Gastroesophageal sphincter (tissue), 4 donors: ENCODE data around the gene SGMS2. TPM values are rescaled to one million over a fixed set of nuclear protein-coding genes. Genes with fewer than 3 reads are reported as not detected.
A peak's percentile ranks its signal among the peaks of the same experiment; 100 is the strongest.

Source experiments
- ATAC-seq: fragments of 150-250 bp; one replicate; pipeline ENCODE4 v1.9.1; 2016; ENCODE audit warnings: mild to moderate bottlenecking, moderate library complexity
- H3K27ac ChIP-seq, 4 donors: fragments of 200-600 bp; sonication (generic) in 3 of 4; 1 replicate in 3 of 4; 2 replicates in 1 of 4; pipeline ENCODE4 v1.5.1; 2016 to 2019
- H3K27me3 ChIP-seq: fragments of 200-600 bp; sonication (generic); one replicate; pipeline ENCODE4 v1.5.1; 2019
- H3K36me3 ChIP-seq, 2 donors: fragments of 200-600 bp; sonication (generic); one replicate each; pipeline ENCODE4 v1.5.1; 2019; ENCODE audit warnings: control low read depth in 1 of 2
- H3K4me1 ChIP-seq, 3 donors: fragments of 200-600 bp; sonication (generic); 1 replicate in 2 of 3; 2 replicates in 1 of 3; pipeline ENCODE4 v1.5.1; 2016 to 2019; ENCODE audit warnings: control low read depth in 2 of 3
- H3K4me3 ChIP-seq, 2 donors: fragments of 200-600 bp; sonication (generic); one replicate each; pipeline ENCODE4 v1.5.1; 2019; ENCODE audit warnings: mild to moderate bottlenecking in 1 of 2, moderate library complexity in 1 of 2
- H3K9me3 ChIP-seq, 3 donors: fragments of 200-600 bp; sonication (generic); one replicate each; pipeline ENCODE4 v1.5.1; 2017 to 2019; ENCODE audit warnings: control low read depth in 2 of 3
- CTCF ChIP-seq, 4 experiments: fragments of 200-600 bp in 2 of 4; fragments of 450-650 bp in 2 of 4; sonication (generic) in 1 of 4; IDR thresholded peaks; one replicate each; pipeline ENCODE4 v1.5.1; 2017 to 2019; ENCODE audit warnings: antibody characterized with exemption in 4 of 4, mild to moderate bottlenecking in 2 of 4, moderate library complexity in 2 of 4
- EP300 ChIP-seq: sonication (generic); formaldehyde crosslinking; IDR thresholded peaks from one replicate; pipeline ENCODE4 v1.6.1; 2017; ENCODE audit warnings: antibody characterized with exemption, mild to moderate bottlenecking
- POLR2A ChIP-seq, 2 donors: fragments of 450-650 bp; IDR thresholded peaks; one replicate each; pipeline ENCODE4 v1.6.1; 2017; ENCODE audit warnings: antibody characterized with exemption in 2 of 2, mild to moderate bottlenecking in 2 of 2, moderate library complexity in 1 of 2
- POLR2AphosphoS5 ChIP-seq: sonication (generic); formaldehyde crosslinking; IDR thresholded peaks from one replicate; pipeline ENCODE4 v1.6.1; 2017; ENCODE audit warnings: antibody characterized with exemption
- WGBS, 2 donors: methylation state at CpG; one replicate each; pipeline ENCODE4 v1.1.5; 2018; ENCODE audit warnings: low coverage in 1 of 2; 5-methylcytosine and 5-hydroxymethylcytosine counted together
- total RNA-seq, 4 donors: library from RNA; depleted of rRNA; stranded (reverse); fragments of >200 nt; gene quantifications; one replicate each; pipeline ENCODE4 v1.1.0, GENCODE V29; 2016

The SGMS2 gene
- total RNA-seq, 4 donors from 2014 or later: 170 to 499 (median 277) TPM

- 5 to 29% methylated on average over 3 to 5 of the region's 5 CpGs for WGBS, 2 donors
- peaks cover 0 to 89% (median 24%) of the 10 kb centered on the region in 3 donors for H3K4me1 ChIP-seq
- peak overlapping the region in 3 of 4 donors; percentile 45 to 62 (median 60) for H3K27ac ChIP-seq
- H3K36me3 ChIP-seq: no peaks in the 10 kb centered on the region
- H3K4me3 ChIP-seq: no peak overlapping the region
- H3K9me3 ChIP-seq: no peaks in the 10 kb centered on the region
- no peak for ATAC-seq
- no peaks in the 10 kb centered on the region for H3K27me3 ChIP-seq
- TF ChIP-seq CTCF (IDR thresholded peaks at IDR 0.05) (no peak), POLR2AphosphoS5 (peak; percentile 39), POLR2A (IDR thresholded peaks at IDR 0.05) (no peak)
These were observed 10.7 kb downstream of the SGMS2 start for GRCh38 chr4:107835406-107835805.

- ATAC-seq: no peak
- Histone ChIP-seq H3K27ac (peak overlapping the region in 3 of 4 donors; percentile 56 to 62 (median 60)), H3K9me3 (no peaks in the 10 kb centered on the region), H3K4me3 (no peak overlapping the region), H3K27me3 (no peaks in the 10 kb centered on the region), H3K4me1 (peaks cover 0 to 70% (median 20%) of the 10 kb centered on the region in 3 donors), H3K36me3 (no peaks in the 10 kb centered on the region)
- WGBS, 2 donors: 65 to 75% methylated on average over 3 to 4 of the region's 4 CpGs
- TF ChIP-seq EP300: no peak
- no peak for TF ChIP-seq POLR2AphosphoS5
- TF ChIP-seq CTCF (IDR thresholded peaks at IDR 0.05): no peak
- TF ChIP-seq POLR2A (IDR thresholded peaks at IDR 0.05): no peak
These were observed 12.6 kb downstream of the SGMS2 start for GRCh38 chr4:107837317-107837716.

- WGBS, 2 donors: 91 to 93% methylated on average over 3 of the region's 3 CpGs
- peak; percentile 64 for ATAC-seq
- Histone ChIP-seq H3K4me3 (no peak overlapping the region), H3K4me1 (peaks cover 0 to 67% (median 20%) of the 10 kb centered on the region in 3 donors), H3K36me3 (no peaks in the 10 kb centered on the region), H3K27ac (peak overlapping the region in 3 of 4 donors; percentile 46 to 62 (median 56)), H3K9me3 (no peaks in the 10 kb centered on the region), H3K27me3 (no peaks in the 10 kb centered on the region)
- TF ChIP-seq POLR2AphosphoS5: no peak
These were observed 13.3 kb downstream of the SGMS2 start for GRCh38 chr4:107837776-107838618.

GRCh38 chr4:107838861-107839565 is 14.3 kb downstream of the SGMS2 start:
- WGBS, 2 donors: 14 to 20% methylated on average over 1 of the region's 1 CpG
- TF ChIP-seq POLR2AphosphoS5 (no peak), POLR2A (IDR thresholded peaks at IDR 0.05) (no peak), CTCF (IDR thresholded peaks at IDR 0.05) (no peak), EP300 (no peak)
- no peak overlapping the region for H3K4me3 ChIP-seq
- no peaks in the 10 kb centered on the region for H3K9me3 ChIP-seq
- H3K4me1 ChIP-seq: peaks cover 0 to 68% (median 20%) of the 10 kb centered on the region in 3 donors
- H3K36me3 ChIP-seq: no peaks in the 10 kb centered on the region
- H3K27me3 ChIP-seq: no peaks in the 10 kb centered on the region
- peak overlapping the region in 2 of 4 donors; percentile 39 to 46 for H3K27ac ChIP-seq
- ATAC-seq: peak; percentile 37

GRCh38 chr4:107843391-107843790 is 18.7 kb downstream of the SGMS2 start:
- Histone ChIP-seq H3K36me3 (no peaks in the 10 kb centered on the region), H3K27me3 (no peaks in the 10 kb centered on the region), H3K4me1 (peaks cover 0 to 33% (median 15%) of the 10 kb centered on the region in 3 donors), H3K4me3 (no peak overlapping the region), H3K27ac (no peak overlapping the region), H3K9me3 (no peaks in the 10 kb centered on the region)
- 25% methylated on average over 1 of the region's 1 CpG; no CpG with 5 or more reads in 1 of the 2 donors for WGBS, 2 donors
- TF ChIP-seq CTCF (IDR thresholded peaks at IDR 0.05) (no peak), EP300 (no peak), POLR2AphosphoS5 (no peak), POLR2A (IDR thresholded peaks at IDR 0.05) (no peak)
- ATAC-seq: no peak
